Kidney (tissue), 14 donors: ENCODE results near the gene ARHGEF11. TPM values are rescaled to one million over a fixed set of nuclear protein-coding genes. Genes with fewer than 3 reads are reported as not detected.
A peak's percentile ranks its signal among the peaks of the same experiment; 100 is the strongest.

ENCODE experiments used
- DNase-seq, 5 donors: peaks; one replicate each; pipeline ENCODE4 v3.0.0-alpha.2; 2013 to 2020
- FAIRE-seq: peaks from 2 replicates; lab custom pipeline; 2012; peaks lifted over from hg19 to GRCh38; lab: Jason Lieb, UNC
- H3K27ac ChIP-seq, 2 donors: one replicate each; pipeline ENCODE4 v1.7.0; 2013; ENCODE audit warnings: low read depth in 2 of 2, low read length in 2 of 2, inconsistent platforms in 1 of 2
- H3K27me3 ChIP-seq: one replicate; pipeline ENCODE4 v1.7.1; 2013; ENCODE audit warnings: low read length, inconsistent platforms; ENCODE audit not compliant: control insufficient read depth, insufficient read depth
- H3K36me3 ChIP-seq, 3 donors: one replicate each; pipeline versions ENCODE4 v1.7.0 to v1.7.1; 2013; ENCODE audit warnings: low read length in 3 of 3, control low read depth in 1 of 3, inconsistent platforms in 1 of 3; ENCODE audit not compliant: insufficient read depth in 3 of 3, control insufficient read depth in 2 of 3
- H3K4me1 ChIP-seq, 3 donors: one replicate each; pipeline versions ENCODE4 v1.7.0 to v1.7.1; 2013; ENCODE audit warnings: low read length in 3 of 3, inconsistent platforms in 1 of 3, low read depth in 1 of 3; ENCODE audit not compliant: control insufficient read depth in 2 of 3, insufficient read depth in 2 of 3
- H3K4me3 ChIP-seq, 3 donors: one replicate each; pipeline versions ENCODE4 v1.7.0 to v1.8.1; 2013; ENCODE audit warnings: low read length in 3 of 3, control low read depth in 1 of 3, inconsistent platforms in 1 of 3
- H3K9ac ChIP-seq, 3 donors: one replicate each; pipeline versions ENCODE4 v1.7.0 to v1.7.1; 2013; ENCODE audit warnings: low read length in 3 of 3, control low read depth in 1 of 3, inconsistent platforms in 1 of 3
- H3K9me3 ChIP-seq, 3 donors: one replicate each; pipeline versions ENCODE4 v1.7.0 to v1.7.1; 2013; ENCODE audit warnings: low read length in 3 of 3, control low read depth in 1 of 3, inconsistent platforms in 1 of 3; ENCODE audit not compliant: control insufficient read depth in 2 of 3, insufficient read depth in 1 of 3
- CTCF ChIP-seq: IDR thresholded peaks from 3 replicates; pipeline ENCODE4 v1.5.1; 2012; ENCODE audit warnings: mild to moderate bottlenecking, moderate library complexity, borderline replicate concordance; ENCODE audit not compliant: insufficient read depth; ENCODE audit errors: extremely low read depth
- intact Hi-C: fragments of 100-400 bp; cut with DNase I; formaldehyde crosslinking; loops from one replicate; pipeline ENCODE4 v1.11.1; 2022
- polyA plus RNA-seq: library from polyadenylated mRNA; stranded (reverse); fragments of 350-450 nt; fragmentation: Illumina TruSeq; extraction: RNeasy Lipid Tissue Mini Kit (QIAGEN cat#74804); gene quantifications from one replicate; pipeline ENCODE4 v1.2.3, GENCODE V29; 2014; ENCODE audit warnings: low read depth, low replicate concordance; ENCODE audit not compliant: insufficient read depth
- total RNA-seq: library from RNA; stranded (reverse); fragmentation: NEBNext Ultra II Directional; extraction: Animal tissue kit (Norgen Biotek cat#: 25700); gene quantifications from one replicate; pipeline ENCODE4 v1.2.1, GENCODE V29; 2021
- donor health status: control.
- donor health status: control.
- donor health status: control.
- donor health status: control.
- donor health status: control.
- donor health status: DM: yes; HTN: yes; CAD: no.
- donor health status: Normal renal cell carcinoma (clear cell type).

ARHGEF11 gene
- total and polyA plus RNA-seq, 2 donors from 2014 or later, result 8.8 to 36.4 TPM

DNA sequence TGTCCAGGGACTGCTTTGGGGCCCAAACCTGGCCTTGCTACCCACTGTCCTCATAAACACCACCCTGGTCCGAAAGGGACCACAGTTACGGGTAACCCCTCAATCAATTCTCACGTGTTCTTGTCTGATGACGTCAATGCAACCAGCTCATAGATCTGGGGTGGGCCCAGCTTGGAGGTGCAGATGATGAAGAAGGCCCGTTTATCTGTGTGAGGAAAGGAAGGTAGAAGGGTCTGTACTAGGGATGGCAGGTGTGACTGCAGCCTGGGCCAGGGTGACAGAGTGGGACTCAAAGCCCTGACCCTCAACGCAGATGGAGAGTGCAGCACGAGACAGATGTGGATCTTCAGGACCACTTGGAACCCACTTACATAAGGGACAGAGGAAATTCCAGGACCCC lies 103.0 kb downstream of the ARHGEF11 start:
- TF ChIP-seq CTCF, result no peak
- no peaks in the 10 kb centered on the region for H3K4me1 ChIP-seq
- no peak overlapping the region for H3K9ac ChIP-seq
- FAIRE-seq (no peak), DNase-seq (peak in 1 of 5 donors; percentile 12)
- H3K27me3 ChIP-seq, result no peaks in the 10 kb centered on the region
- no peak overlapping the region for H3K4me3 ChIP-seq
- intact Hi-C loops, result no loop called here
- no peaks in the 10 kb centered on the region for H3K9me3 ChIP-seq
- H3K27ac ChIP-seq, result no peak overlapping the region
- H3K36me3 ChIP-seq, result peaks cover 2 to 76% (median 56%) of the 10 kb centered on the region in 3 donors

GRCh38 chr1:156942176-156942575 lies 103.4 kb downstream of the ARHGEF11 start:
- intact Hi-C loops, result no loop called here
- FAIRE-seq (no peak), DNase-seq (peak in 1 of 5 donors; percentile 13)
- Histone ChIP-seq H3K4me1 (no peaks in the 10 kb centered on the region), H3K36me3 (peaks cover 2 to 74% (median 56%) of the 10 kb centered on the region in 3 donors), H3K27ac (no peak overlapping the region), H3K9ac (no peak overlapping the region), H3K9me3 (no peaks in the 10 kb centered on the region), H3K27me3 (no peaks in the 10 kb centered on the region), H3K4me3 (no peak overlapping the region)
- TF ChIP-seq CTCF, result no peak

GRCh38 chr1:156941675-156942074 lies 103.9 kb downstream of the ARHGEF11 start:
- intact Hi-C loops, result no loop called here
- FAIRE-seq (no peak), DNase-seq (peak in 1 of 5 donors; percentile 19)
- H3K4me1 ChIP-seq, result no peaks in the 10 kb centered on the region
- no peaks in the 10 kb centered on the region for H3K27me3 ChIP-seq
- no peak overlapping the region for H3K4me3 ChIP-seq
- no peak overlapping the region for H3K27ac ChIP-seq
- peaks cover 2 to 72% (median 57%) of the 10 kb centered on the region in 3 donors for H3K36me3 ChIP-seq
- H3K9ac ChIP-seq, result no peak overlapping the region
- no peak for TF ChIP-seq CTCF
- H3K9me3 ChIP-seq, result no peaks in the 10 kb centered on the region

DNA sequence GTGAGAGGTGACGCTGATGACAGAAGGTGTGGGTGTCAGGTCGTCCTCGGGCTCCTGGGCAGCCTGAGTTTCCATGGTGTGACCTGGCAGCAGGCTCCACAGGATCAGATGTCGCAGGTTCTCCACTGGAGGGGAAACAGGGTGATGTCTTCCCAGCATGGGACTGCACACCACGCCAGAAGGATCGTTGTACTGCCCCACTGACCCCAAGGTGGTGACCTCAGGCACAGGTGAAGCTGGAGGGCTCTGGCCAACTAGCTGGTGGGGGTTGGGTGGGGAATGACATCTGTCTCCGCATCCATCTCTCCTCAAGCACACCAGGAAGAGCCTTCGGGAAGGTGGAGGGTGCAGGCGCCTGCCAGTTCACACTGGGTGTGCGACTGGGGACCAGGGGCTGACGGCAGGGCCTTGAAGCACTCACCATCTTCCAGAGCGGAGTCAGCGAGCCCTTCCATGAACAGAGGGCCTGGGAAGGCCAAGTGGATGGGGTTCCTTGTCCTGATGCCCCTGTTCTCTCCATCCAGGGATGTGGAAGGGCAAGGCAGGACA lies 105.7 kb downstream of the ARHGEF11 start:
- Histone ChIP-seq H3K4me1 (no peaks in the 10 kb centered on the region), H3K27ac (no peak overlapping the region), H3K36me3 (peaks cover 2 to 58% (median 46%) of the 10 kb centered on the region in 3 donors), H3K4me3 (no peak overlapping the region), H3K27me3 (no peaks in the 10 kb centered on the region), H3K9me3 (no peaks in the 10 kb centered on the region), H3K9ac (no peak overlapping the region)
- TF ChIP-seq CTCF, result no peak
- DNase-seq (no peak), FAIRE-seq (no peak)
- intact Hi-C loops, result no loop called here
